Astrocyte of the spinal cord (primary cell): Measurements from ENCODE around the gene CLASRP.
"Not testable (repeated sequence)": the region's sequence is repeated elsewhere in the genome, so short reads cannot be mapped to it uniquely, and the experiment has no call there.

ENCODE experiments used
- DNase-seq: peaks from one replicate; pipeline ENCODE4 v3.0.0; 2011; ENCODE audit warnings: low read depth, low spot score
- H3K4me3 ChIP-seq: 2 replicates; pipeline ENCODE4 v1.5.1; 2011; ENCODE audit warnings: low read depth, mild to moderate bottlenecking, low read length, moderate library complexity
- in situ Hi-C: cut with HindIII; loops from 2 replicates; pipeline ENCODE4 v1.10.0; 2017; ENCODE audit warnings: low sequenced_read_pairs
- TF ChIP-seq, protein P1 (sequence below): IDR thresholded peaks from 2 replicates; pipeline ENCODE4 v1.5.1; 2012; ENCODE audit warnings: low read depth, mild to moderate bottlenecking, low read length, inconsistent platforms

Gene CLASRP

DNA sequence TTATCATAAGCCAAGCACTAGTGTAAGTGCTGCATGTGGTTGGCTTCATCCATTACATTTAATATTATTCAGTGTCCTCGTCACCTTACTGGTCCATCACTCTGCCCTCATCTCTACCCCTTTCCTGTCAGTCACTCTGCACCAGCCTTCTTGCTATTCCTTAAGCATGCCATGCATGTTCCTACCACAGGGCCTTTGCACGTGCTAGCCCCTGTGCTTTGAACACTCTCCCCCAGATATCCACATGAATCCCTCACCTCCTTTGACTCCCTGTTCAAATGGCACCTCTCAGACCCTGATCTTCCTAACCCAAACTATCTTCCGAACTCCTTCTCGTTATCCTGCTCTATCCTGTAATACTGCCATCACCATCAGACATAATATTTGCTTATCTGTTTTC lies 40.8 kb upstream of the CLASRP start:
- in situ Hi-C loops: no loop called here
- TF ChIP-seq, protein P1, sequence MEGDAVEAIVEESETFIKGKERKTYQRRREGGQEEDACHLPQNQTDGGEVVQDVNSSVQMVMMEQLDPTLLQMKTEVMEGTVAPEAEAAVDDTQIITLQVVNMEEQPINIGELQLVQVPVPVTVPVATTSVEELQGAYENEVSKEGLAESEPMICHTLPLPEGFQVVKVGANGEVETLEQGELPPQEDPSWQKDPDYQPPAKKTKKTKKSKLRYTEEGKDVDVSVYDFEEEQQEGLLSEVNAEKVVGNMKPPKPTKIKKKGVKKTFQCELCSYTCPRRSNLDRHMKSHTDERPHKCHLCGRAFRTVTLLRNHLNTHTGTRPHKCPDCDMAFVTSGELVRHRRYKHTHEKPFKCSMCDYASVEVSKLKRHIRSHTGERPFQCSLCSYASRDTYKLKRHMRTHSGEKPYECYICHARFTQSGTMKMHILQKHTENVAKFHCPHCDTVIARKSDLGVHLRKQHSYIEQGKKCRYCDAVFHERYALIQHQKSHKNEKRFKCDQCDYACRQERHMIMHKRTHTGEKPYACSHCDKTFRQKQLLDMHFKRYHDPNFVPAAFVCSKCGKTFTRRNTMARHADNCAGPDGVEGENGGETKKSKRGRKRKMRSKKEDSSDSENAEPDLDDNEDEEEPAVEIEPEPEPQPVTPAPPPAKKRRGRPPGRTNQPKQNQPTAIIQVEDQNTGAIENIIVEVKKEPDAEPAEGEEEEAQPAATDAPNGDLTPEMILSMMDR: no peak
- H3K4me3 ChIP-seq: no peak overlapping the region
- DNase-seq: no peak

GRCh38 chr19:44999131-44999925 lies 39.5 kb upstream of the CLASRP start:
- H3K4me3 ChIP-seq, DNase-seq, in situ Hi-C loops: not testable (repeated sequence)

GRCh38 chr19:45000665-45001064 lies 38.2 kb upstream of the CLASRP start:
- in situ Hi-C loops, DNase-seq: not testable (repeated sequence)
- peak overlapping the region; percentile 35 for H3K4me3 ChIP-seq

DNA sequence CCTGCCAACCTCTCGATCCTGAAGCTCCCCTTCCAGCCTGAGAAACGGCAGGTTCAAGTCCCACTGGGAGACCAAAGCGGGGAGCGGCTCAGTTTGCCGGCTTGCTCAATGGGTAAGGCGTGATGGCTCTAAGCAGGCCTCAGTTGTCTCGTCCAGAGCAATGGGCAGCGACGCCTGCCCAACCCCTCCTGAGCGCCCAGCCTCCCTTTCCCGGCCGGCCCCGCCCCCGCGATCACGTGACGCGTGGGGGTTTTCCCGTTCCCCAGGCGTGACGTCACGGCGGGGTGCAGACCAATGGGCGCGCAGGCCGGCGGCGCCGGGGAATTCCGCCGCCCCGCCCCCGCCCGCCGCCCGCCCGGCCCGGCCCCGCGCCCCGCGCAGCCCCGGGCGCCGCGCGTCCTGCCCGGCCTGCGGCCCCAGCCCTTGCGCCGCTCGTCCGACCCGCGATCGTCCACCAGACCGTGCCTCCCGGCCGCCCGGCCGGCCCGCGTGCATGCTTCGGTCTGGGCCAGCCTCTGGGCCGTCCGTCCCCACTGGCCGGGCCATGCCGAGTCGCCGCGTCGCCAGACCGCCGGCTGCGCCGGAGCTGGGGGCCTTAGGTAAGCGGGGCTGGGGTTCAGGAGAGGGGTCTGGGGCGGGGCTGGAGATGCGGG lies 37.6 kb upstream of the CLASRP start, which contains the start of gene RELB:
RELB (plus strand) TSS at position 378 of the 653 bp plus-strand sequence; CDS start at position 494, 116 bp downstream.
- DNase-seq: peak; percentile 87
- in situ Hi-C loops: no loop called here
- TF ChIP-seq, protein P1: no peak
- H3K4me3 ChIP-seq: peak within 1 kb of the TSS; percentile 72

DNA sequence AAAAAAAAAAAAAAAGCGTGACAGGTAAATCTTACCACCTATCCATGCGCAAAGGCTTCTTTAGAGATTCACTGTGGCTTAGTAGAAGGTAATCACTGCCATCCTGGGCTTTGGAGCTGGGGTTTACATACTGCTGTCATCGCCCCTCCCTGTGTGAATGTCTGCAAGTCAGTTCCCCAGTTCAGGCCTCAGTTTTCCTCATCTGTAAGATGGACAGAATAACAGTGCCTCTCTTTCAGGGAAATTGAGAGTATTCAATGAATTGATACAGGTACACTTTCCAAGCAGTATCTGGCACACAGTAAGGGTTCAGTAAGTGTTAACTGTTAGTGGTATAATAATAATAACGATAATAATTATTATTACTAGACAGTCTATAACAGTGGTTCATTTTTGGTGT lies 35.4 kb upstream of the CLASRP start:
- TF ChIP-seq, protein P1: no peak
- in situ Hi-C loops: no loop called here
- DNase-seq: no peak
- no peak overlapping the region for H3K4me3 ChIP-seq

DNA sequence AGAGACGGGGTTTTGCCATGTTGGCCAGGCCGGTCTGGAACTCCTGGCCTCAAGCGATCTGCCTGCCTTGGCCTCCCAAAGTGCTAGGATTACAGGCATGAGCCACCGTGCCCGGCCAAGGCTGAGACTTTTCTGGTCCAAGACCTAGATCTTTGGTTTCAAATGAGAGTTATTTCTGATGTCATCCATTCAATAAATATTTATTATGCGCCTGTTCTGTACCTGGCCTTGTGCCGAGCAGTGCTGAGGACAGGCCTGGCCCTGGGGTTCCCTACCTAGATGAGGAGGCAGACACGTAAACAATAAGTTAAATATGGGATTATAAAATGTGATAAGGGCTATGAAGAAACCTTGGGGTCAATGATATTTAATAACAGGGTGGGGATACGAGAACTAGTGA lies 33.1 kb upstream of the CLASRP start:
- TF ChIP-seq, protein P1: no peak
- in situ Hi-C loops: no loop called here
- H3K4me3 ChIP-seq: no peak overlapping the region
- DNase-seq: no peak

- no peak for DNase-seq
- in situ Hi-C loops: no loop called here
- TF ChIP-seq, protein P1: no peak
- H3K4me3 ChIP-seq: no peak overlapping the region
Measured at GRCh38 chr19:45008552-45008951, 30.3 kb upstream of the CLASRP start.
